ENCODE measurements around the gene DENND2A.

DENND2A gene

DNA sequence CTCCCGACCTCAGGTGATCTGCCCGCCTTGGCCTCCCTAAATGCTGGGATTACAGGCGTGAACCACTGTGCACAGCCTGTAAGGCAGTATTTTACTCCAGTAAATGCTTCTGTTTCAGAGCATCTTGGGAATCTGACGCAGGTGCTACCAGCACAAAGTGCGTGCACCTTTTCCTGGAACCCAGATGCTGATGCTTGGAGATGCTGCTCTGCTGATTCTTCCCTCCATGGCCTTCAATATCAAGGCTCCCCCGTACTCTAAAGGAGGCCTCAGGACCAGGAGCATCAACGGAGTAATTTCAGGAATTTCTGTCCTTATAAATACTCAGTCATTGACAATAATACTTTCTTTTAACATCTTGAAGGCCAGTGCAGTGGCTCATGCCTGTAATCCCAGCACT is 23.5 kb downstream of the DENND2A start:
- no peak for DNase-seq

- no peak for DNase-seq
Measured at GRCh38 chr7:140616328-140616727, 24.3 kb downstream of the DENND2A start.

DNA sequence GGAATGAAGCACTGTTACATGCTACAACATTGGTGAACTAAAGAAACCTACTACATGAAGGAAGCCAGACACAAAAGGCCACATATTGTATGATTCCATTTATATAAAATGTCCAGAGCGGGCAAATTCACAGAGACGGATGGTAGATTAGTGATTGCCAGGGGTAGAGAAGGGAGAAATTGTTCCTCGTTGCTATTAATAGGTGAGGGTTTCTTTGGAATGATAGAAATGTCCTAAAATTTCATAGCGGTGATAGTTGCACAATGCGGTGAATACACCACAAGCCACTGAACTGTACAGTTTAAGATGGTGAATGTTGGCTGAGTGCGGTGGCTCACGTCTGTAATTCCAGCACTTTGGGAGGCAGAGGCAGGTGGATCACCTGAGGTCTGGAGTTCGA is 29.0 kb downstream of the DENND2A start:
- no peak for DNase-seq

GRCh38 chr7:140610204-140611165 is 30.1 kb downstream of the DENND2A start:
- no peak for DNase-seq

DNA sequence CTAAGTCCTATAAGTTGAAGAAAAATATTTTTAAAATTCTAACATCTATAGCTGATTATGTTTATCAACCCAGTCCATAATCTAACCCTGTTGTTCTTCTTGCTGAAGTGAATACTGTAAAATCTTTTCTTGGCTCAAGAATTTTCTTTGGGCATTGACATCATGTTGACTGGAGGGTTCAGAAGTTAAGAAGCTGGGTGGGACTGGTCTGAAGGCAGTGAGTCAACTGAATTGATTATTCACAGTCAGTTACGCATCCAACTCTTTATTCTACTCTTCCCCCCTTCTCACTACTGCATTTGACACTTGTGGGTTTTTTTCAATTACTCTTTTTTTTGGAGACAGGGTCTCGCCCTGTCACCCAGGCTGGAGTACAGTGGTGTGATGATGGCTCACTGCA is 31.0 kb downstream of the DENND2A start:
- no peak for DNase-seq

DNA sequence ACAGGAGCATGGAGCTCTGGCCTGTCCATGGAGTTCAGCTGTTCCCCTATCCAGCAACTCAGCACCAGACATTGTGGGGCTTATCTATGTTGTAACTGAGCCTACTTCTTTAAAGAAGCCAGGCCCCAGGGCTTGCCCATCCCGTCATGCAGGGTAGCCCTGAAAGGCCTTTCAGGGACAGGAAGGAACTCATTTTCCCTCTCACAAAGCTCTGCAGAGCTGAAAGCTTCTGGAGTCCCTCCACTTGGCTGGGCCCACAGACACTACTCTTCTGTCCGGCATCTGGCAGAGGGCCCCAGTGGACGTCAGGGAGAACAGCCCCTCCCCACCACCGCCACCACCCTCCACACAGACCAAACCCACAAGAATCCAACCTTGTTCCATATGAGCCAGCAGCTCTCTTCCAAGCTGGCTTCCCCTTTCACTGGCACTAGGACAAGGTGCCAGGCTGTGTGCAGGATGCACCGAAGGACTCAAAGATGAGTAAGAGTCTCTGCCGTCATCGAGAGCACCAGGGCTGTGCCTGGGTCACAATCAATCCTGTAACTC is 33.1 kb downstream of the DENND2A start:
- no peak for DNase-seq

DNA sequence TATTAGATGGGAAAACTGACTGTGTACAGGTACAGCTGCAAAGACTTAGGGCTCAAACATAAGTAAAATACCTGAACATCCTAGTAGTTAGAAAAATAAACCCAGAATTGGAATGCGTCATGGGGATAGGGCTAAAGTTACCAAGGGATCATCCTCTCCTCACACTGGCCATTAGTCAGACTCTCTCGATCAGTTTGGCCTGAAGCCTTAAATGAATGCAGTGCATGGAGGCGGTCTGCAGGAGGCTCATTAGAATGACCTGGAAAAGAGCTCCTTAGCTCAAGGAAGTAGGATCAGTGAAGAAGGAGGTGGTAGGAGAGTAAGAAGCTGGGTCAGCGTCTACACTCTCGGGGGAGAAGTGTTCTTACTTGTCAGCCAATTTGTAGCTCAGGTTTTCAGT is 35.3 kb downstream of the DENND2A start:
- no peak for DNase-seq

DNA sequence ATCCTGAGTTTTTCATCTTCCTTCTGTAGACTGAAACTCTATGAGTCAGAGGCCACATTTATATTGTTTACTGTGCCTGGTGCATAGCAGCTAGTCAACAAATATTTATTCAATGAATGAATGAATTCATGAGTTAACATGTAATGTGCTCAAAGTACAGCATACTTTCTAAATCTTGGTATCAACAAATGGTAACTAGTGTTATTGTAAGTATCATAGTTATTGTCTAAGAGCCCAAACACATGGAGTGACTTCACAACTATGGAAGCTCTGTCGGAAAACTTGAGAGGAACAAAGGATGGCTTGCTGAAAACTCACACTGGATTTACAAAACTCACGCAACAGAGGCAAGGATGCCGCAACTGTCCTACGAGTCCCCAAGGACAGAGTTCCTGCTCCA is 35.9 kb downstream of the DENND2A start:
- no peak for DNase-seq

GRCh38 chr7:140604076-140604475 is 36.5 kb downstream of the DENND2A start:
- no peak for DNase-seq

- no peak for DNase-seq
Measured at GRCh38 chr7:140601566-140602174, 38.9 kb downstream of the DENND2A start.

DNA sequence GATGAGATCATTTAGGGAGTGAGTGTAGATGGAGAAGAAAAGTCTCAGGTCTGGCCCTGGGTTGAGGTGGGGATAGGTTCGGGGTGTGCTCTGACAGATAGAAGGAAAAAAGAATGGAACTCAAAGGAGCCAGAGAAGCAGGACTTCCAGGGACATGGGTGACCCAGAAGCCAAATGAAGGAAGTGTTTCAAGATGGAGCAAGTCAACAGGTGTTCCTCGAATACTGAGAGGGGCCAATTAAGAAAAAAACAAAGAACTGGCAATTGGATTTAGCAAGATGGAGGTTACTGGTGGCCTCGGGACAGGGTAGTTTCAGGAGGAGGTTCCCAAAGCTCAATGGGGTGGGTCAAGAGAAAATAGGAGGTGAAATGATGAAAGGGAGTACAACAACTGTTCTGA is 40.3 kb downstream of the DENND2A start:
- DNase-seq, result no peak

DNA sequence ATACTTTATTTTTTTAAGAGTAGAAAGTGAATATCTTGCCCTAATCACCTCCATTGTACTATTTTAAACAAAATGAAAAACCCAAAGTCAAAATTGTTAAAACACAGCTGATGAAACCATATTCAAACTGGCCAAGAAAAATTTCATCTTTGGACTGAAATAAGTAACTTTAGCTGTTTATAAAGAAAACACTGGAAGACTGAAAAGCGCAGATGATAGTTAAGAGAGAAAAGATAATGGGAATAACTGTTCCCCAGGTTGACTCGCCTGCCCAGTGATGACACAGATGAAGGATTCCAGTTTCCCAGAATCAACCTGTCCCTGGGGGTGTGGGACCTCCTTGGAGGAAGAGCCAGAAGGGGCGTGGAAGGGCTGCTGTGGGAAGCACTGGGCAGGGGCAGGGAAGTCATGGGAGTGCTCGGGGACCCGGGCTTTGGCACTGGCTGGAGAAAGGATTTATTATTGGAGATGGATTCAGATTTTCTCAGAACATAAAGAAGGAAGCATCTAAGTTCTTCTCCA is 43.1 kb downstream of the DENND2A start:
- DNase-seq, result no peak

GRCh38 chr7:140596519-140597427 is 43.8 kb downstream of the DENND2A start:
- peak; percentile 30 for DNase-seq

- no peak for DNase-seq
Measured at GRCh38 chr7:140595468-140596092, 45.0 kb downstream of the DENND2A start.

DNA sequence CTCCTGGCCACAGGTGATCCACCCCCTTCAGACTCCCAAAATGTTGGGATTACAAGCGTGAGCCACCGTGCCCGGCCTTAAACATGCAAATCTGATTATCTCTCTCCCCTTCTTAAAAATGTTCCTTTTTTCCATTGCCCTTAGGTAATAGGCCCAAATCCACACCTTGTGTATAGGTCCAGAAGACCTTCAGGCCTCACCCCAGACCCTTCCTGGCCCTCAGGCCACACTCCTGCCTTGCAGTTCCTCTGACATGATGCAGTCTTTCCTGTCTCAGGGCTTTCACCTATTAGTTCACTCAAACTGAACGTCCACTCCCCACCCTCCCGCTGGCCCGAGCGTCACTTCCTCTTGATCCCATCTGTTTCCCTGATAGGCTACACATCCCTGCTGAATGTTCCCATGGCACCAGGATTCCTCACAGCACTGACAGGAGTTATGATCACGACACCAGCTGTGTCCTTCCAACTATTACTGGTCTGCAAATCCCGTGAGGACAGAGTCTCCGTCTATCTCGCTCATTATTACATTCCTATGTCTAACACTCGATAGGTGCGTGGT is 46.4 kb downstream of the DENND2A start:
- no peak for DNase-seq

- no peak for DNase-seq
Measured at GRCh38 chr7:140593672-140593982, 47.0 kb downstream of the DENND2A start.

GRCh38 chr7:140592964-140593671 is 47.5 kb downstream of the DENND2A start:
- no peak for DNase-seq

DNA sequence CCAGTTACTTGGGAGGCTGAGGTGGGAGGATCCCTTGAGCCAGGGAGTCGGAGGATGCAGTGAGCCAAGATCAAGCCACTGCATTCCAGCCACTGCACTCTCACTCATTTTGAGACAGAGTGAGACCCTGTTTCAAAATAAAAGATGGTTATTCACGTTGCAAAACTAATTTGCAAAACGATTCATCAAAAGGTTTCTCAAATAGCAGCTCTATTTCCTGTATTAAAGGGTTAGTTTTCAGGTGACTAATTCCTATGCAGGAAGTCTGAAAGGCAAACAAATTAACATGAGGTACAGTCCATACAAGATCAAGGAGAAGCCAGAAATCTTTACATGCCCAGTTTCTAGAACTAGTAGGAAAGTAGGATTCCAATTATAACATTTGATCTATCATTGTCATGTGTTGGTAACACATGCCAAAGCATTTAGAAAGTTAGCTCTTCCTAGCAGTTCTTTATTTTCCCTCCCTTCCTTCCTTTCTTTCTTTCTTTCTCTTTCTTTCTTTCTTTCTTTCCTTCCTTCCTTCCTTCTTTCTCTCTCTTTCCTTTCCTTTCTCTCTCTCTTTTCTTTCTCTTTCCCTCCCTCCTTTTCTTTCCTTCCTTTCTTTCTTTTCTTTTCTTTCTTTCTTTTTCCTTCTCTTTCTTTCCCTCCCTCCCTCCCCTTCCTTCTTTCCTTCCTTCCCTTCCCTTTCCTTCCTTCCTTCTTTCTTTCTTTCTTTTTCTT is 49.3 kb downstream of the DENND2A start:
- DNase-seq, result no peak

GRCh38 chr7:140587243-140587642 is 53.4 kb downstream of the DENND2A start:
- DNase-seq, result no peak

GRCh38 chr7:140586516-140586915 is 54.1 kb downstream of the DENND2A start:
- no peak for DNase-seq

GRCh38 chr7:140585333-140585732 is 55.3 kb downstream of the DENND2A start:
- no peak for DNase-seq

Data from DMS79 treated with DMSO at 0.1 percent for 48 hours (cell line).